ENCODE results near the gene PFDN5.

GRCh38 chr12:53346491-53346890 lies 51.1 kb downstream of the PFDN5 start:
- TF ChIP-seq CTCF (IDR thresholded peaks at IDR 0.05; ENCODE audit: insufficient read depth, low read length) (no peak), GABPA (IDR thresholded peaks at IDR 0.05; ENCODE audit: low read depth) (no peak), SPI1 (IDR thresholded peaks at IDR 0.05; ENCODE audit: borderline replicate concordance, low read depth) (no peak), POLR2AphosphoS5 (IDR thresholded peaks at IDR 0.05; ENCODE audit: low read depth) (no peak)
- TF ChIP-seq, protein P1, sequence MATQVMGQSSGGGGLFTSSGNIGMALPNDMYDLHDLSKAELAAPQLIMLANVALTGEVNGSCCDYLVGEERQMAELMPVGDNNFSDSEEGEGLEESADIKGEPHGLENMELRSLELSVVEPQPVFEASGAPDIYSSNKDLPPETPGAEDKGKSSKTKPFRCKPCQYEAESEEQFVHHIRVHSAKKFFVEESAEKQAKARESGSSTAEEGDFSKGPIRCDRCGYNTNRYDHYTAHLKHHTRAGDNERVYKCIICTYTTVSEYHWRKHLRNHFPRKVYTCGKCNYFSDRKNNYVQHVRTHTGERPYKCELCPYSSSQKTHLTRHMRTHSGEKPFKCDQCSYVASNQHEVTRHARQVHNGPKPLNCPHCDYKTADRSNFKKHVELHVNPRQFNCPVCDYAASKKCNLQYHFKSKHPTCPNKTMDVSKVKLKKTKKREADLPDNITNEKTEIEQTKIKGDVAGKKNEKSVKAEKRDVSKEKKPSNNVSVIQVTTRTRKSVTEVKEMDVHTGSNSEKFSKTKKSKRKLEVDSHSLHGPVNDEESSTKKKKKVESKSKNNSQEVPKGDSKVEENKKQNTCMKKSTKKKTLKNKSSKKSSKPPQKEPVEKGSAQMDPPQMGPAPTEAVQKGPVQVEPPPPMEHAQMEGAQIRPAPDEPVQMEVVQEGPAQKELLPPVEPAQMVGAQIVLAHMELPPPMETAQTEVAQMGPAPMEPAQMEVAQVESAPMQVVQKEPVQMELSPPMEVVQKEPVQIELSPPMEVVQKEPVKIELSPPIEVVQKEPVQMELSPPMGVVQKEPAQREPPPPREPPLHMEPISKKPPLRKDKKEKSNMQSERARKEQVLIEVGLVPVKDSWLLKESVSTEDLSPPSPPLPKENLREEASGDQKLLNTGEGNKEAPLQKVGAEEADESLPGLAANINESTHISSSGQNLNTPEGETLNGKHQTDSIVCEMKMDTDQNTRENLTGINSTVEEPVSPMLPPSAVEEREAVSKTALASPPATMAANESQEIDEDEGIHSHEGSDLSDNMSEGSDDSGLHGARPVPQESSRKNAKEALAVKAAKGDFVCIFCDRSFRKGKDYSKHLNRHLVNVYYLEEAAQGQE (IDR thresholded peaks at IDR 0.05; ENCODE audit: insufficient replicate concordance, low read depth): no peak

All from HL-60 (cell line).